GM12801 (cell line): ENCODE results near the gene RGS14.

Experiments
- CTCF ChIP-seq: IDR thresholded peaks from one replicate; pipeline ENCODE4 v1.5.1; 2011; ENCODE audit warnings: control low read depth; ENCODE audit not compliant: insufficient read length; ENCODE audit errors: extremely low read depth

Gene RGS14

GRCh38 chr5:177393206-177393765 lies 35.6 kb downstream of the RGS14 start:
- TF ChIP-seq CTCF: no peak

- TF ChIP-seq CTCF: no peak
Observed at GRCh38 chr5:177393990-177394389, 36.3 kb downstream of the RGS14 start.

- no peak for TF ChIP-seq CTCF
Observed at GRCh38 chr5:177396078-177396477, 38.4 kb downstream of the RGS14 start.

GRCh38 chr5:177396807-177397206 lies 39.1 kb downstream of the RGS14 start:
- TF ChIP-seq CTCF: no peak

GRCh38 chr5:177397875-177398390 lies 40.2 kb downstream of the RGS14 start:
- no peak for TF ChIP-seq CTCF

GRCh38 chr5:177399997-177400868 lies 42.5 kb downstream of the RGS14 start, which contains the start of gene PFN3:
PFN3 (minus strand) TSS chr5:177400661; CDS start chr5:177400576, 85 bp downstream.
- TF ChIP-seq CTCF: no peak

GRCh38 chr5:177402271-177403043 lies 44.7 kb downstream of the RGS14 start:
- no peak for TF ChIP-seq CTCF
